ENCODE measurements around the gene KDM6B. TPM values are rescaled to one million over a fixed set of nuclear protein-coding genes. Genes with fewer than 3 reads are reported as not detected.
A peak's percentile ranks its signal among the peaks of the same experiment; 100 is the strongest.

The KDM6B gene
- total and polyA plus RNA-seq, 9 of the 15 experiments (the other 6 are each of a cell fraction or from before 2014, with no cell fraction given), result 0.01 to 22.9 (median 2.2) TPM

DNA sequence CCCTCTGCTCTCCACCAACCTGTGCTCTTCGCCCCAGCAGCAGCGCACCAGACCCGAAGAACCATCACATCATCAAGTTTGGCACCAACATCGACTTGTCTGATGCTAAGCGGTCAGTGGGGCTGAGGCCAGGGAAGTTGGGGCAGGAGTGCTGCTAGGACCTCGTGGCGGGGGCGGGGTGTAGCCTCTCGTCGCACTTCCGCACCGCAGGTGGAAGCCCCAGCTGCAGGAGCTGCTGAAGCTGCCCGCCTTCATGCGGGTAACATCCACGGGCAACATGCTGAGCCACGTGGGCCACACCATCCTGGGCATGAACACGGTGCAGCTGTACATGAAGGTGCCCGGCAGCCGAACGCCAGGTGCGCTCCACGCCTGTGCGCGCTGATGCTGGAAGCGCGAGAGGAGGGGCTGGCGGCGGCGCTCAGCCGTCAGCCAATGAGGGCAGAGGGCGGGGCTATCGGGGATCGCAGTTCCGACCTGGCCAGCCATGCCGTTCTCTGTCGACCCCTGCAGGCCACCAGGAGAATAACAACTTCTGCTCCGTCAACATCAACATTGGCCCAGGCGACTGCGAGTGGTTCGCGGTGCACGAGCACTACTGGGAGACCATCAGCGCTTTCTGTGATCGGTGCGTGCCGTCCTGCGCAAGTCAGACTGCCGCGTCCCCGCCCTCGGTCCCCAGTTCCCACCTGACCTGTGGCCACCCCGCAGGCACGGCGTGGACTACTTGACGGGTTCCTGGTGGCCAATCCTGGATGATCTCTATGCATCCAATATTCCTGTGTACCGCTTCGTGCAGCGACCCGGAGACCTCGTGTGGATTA lies 17.6 kb downstream of the KDM6B start (continued):
- TF ChIP-seq, protein P1, sequence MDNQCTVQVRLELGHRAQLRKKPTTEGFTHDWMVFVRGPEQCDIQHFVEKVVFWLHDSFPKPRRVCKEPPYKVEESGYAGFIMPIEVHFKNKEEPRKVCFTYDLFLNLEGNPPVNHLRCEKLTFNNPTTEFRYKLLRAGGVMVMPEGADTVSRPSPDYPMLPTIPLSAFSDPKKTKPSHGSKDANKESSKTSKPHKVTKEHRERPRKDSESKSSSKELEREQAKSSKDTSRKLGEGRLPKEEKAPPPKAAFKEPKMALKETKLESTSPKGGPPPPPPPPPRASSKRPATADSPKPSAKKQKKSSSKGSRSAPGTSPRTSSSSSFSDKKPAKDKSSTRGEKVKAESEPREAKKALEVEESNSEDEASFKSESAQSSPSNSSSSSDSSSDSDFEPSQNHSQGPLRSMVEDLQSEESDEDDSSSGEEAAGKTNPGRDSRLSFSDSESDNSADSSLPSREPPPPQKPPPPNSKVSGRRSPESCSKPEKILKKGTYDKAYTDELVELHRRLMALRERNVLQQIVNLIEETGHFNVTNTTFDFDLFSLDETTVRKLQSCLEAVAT (IDR thresholded peaks at IDR 0.05), result peak in 1 of 2 experiments; percentile 90; a peak in 2 of 4 replicates
- TF ChIP-seq ZFP30 (CRISPR knock-in tag; IDR thresholded peaks at IDR 0.05; ENCODE audit: borderline replicate concordance) (no peak), GTF2E2 (tag; IDR thresholded peaks at IDR 0.05) (no peak), CBX3 (IDR thresholded peaks at IDR 0.05; ENCODE audit: borderline replicate concordance in 1 of 2, low read length in 2 of 2) (peak in 1 of 2 experiments; percentile 68; a peak in 1 of 3 replicates), FOXP1 (CRISPR knock-in tag; IDR thresholded peaks at IDR 0.05) (no peak), TCF15 (CRISPR knock-in tag; IDR thresholded peaks at IDR 0.05) (no peak), NCOR1 (IDR thresholded peaks at IDR 0.05) (no peak), ZNF212 (CRISPR knock-in tag; IDR thresholded peaks at IDR 0.05) (no peak), ZNF134 (CRISPR knock-in tag; conservative IDR thresholded peaks at IDR 0.05) (no peak)
- TF ChIP-seq, protein P2, sequence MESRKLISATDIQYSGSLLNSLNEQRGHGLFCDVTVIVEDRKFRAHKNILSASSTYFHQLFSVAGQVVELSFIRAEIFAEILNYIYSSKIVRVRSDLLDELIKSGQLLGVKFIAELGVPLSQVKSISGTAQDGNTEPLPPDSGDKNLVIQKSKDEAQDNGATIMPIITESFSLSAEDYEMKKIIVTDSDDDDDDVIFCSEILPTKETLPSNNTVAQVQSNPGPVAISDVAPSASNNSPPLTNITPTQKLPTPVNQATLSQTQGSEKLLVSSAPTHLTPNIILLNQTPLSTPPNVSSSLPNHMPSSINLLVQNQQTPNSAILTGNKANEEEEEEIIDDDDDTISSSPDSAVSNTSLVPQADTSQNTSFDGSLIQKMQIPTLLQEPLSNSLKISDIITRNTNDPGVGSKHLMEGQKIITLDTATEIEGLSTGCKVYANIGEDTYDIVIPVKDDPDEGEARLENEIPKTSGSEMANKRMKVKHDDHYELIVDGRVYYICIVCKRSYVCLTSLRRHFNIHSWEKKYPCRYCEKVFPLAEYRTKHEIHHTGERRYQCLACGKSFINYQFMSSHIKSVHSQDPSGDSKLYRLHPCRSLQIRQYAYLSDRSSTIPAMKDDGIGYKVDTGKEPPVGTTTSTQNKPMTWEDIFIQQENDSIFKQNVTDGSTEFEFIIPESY (CRISPR knock-in tag; IDR thresholded peaks at IDR 0.05), result peak; percentile 100
- TF ChIP-seq, protein P3, sequence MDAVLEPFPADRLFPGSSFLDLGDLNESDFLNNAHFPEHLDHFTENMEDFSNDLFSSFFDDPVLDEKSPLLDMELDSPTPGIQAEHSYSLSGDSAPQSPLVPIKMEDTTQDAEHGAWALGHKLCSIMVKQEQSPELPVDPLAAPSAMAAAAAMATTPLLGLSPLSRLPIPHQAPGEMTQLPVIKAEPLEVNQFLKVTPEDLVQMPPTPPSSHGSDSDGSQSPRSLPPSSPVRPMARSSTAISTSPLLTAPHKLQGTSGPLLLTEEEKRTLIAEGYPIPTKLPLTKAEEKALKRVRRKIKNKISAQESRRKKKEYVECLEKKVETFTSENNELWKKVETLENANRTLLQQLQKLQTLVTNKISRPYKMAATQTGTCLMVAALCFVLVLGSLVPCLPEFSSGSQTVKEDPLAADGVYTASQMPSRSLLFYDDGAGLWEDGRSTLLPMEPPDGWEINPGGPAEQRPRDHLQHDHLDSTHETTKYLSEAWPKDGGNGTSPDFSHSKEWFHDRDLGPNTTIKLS (IDR thresholded peaks at IDR 0.05; ENCODE audit: borderline replicate concordance, low read depth), result no peak
- TF ChIP-seq, protein P4, sequence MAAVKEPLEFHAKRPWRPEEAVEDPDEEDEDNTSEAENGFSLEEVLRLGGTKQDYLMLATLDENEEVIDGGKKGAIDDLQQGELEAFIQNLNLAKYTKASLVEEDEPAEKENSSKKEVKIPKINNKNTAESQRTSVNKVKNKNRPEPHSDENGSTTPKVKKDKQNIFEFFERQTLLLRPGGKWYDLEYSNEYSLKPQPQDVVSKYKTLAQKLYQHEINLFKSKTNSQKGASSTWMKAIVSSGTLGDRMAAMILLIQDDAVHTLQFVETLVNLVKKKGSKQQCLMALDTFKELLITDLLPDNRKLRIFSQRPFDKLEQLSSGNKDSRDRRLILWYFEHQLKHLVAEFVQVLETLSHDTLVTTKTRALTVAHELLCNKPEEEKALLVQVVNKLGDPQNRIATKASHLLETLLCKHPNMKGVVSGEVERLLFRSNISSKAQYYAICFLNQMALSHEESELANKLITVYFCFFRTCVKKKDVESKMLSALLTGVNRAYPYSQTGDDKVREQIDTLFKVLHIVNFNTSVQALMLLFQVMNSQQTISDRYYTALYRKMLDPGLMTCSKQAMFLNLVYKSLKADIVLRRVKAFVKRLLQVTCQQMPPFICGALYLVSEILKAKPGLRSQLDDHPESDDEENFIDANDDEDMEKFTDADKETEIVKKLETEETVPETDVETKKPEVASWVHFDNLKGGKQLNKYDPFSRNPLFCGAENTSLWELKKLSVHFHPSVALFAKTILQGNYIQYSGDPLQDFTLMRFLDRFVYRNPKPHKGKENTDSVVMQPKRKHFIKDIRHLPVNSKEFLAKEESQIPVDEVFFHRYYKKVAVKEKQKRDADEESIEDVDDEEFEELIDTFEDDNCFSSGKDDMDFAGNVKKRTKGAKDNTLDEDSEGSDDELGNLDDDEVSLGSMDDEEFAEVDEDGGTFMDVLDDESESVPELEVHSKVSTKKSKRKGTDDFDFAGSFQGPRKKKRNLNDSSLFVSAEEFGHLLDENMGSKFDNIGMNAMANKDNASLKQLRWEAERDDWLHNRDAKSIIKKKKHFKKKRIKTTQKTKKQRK (IDR thresholded peaks at IDR 0.05; ENCODE audit: borderline replicate concordance, low read depth, low read length), result no peak

Data from K562 (cell line).